Neuronal stem cell (in vitro differentiated cells): Measurements from ENCODE around the gene CARD14.

Source experiments
- DNase-seq: peaks from one replicate; pipeline ENCODE4 v3.0.0-alpha.2; 2013; ENCODE audit warnings: low spot score
- H2AFZ ChIP-seq: one replicate; pipeline ENCODE4 v1.6.1; 2013; ENCODE audit warnings: mild to moderate bottlenecking, low read length, inconsistent platforms
- H2AK5ac ChIP-seq: 2 replicates; pipeline ENCODE4 v1.6.1; 2013; ENCODE audit warnings: low read depth, mild to moderate bottlenecking, inconsistent platforms, low read length, moderate library complexity, mixed read lengths
- H2BK120ac ChIP-seq: 2 replicates; pipeline ENCODE4 v1.6.1; 2013; ENCODE audit warnings: low read depth, mild to moderate bottlenecking, inconsistent platforms, low read length, moderate library complexity, mixed read lengths
- H2BK12ac ChIP-seq: one replicate; pipeline ENCODE4 v1.6.1; 2013; ENCODE audit warnings: low read length, inconsistent platforms
- H2BK15ac ChIP-seq: 2 replicates; pipeline ENCODE4 v1.6.1; 2013; ENCODE audit warnings: mild to moderate bottlenecking, low read length, inconsistent platforms, mixed read lengths
- H2BK5ac ChIP-seq: one replicate; pipeline ENCODE4 v1.6.1; 2013; ENCODE audit warnings: inconsistent platforms, mild to moderate bottlenecking, low read length, moderate library complexity
- H3K14ac ChIP-seq: one replicate; pipeline ENCODE4 v1.6.1; 2013; ENCODE audit warnings: low read length, inconsistent platforms
- H3K18ac ChIP-seq: 2 replicates; pipeline ENCODE4 v1.6.1; 2013; ENCODE audit warnings: low read length, inconsistent platforms
- H3K23ac ChIP-seq: 2 replicates; pipeline ENCODE4 v1.6.1; 2013; ENCODE audit warnings: low read depth, mild to moderate bottlenecking, mixed read lengths, low read length, inconsistent platforms; ENCODE audit not compliant: poor library complexity
- H3K27ac ChIP-seq: replicated peaks from 3 replicates; pipeline ENCODE4 v1.5.1; 2013; ENCODE audit warnings: low read length, inconsistent platforms
- H3K27me3 ChIP-seq, 3 experiments: 2 replicates each; pipeline ENCODE4 v1.6.1; 2013; ENCODE audit warnings: low read length in 3 of 3, mild to moderate bottlenecking in 2 of 3, inconsistent platforms in 1 of 3, low read depth in 1 of 3, mixed read lengths in 1 of 3, moderate library complexity in 1 of 3; ENCODE audit not compliant: control insufficient read depth in 3 of 3, insufficient read depth in 3 of 3
- H3K36me3 ChIP-seq, 2 donors: replicated peaks in 1 of 2; 2 replicates each; pipeline ENCODE4 v1.6.1; 2013; ENCODE audit warnings: low read length in 2 of 2; ENCODE audit not compliant: control insufficient read depth in 2 of 2, insufficient read depth in 2 of 2
- H3K4ac ChIP-seq: 2 replicates; pipeline ENCODE4 v1.6.1; 2013; ENCODE audit warnings: inconsistent platforms, mild to moderate bottlenecking, low read length, moderate library complexity
- H3K4me1 ChIP-seq, 2 donors: 1 replicate in 1 of 2; 2 replicates in 1 of 2; pipeline ENCODE4 v1.6.1; 2013; ENCODE audit warnings: low read length in 2 of 2, low read depth in 1 of 2; ENCODE audit not compliant: control insufficient read depth in 2 of 2, insufficient read depth in 1 of 2
- H3K4me2 ChIP-seq: one replicate; pipeline ENCODE4 v1.6.1; 2013; ENCODE audit warnings: mild to moderate bottlenecking, low read length, inconsistent platforms; ENCODE audit not compliant: insufficient read depth, poor library complexity, severe bottlenecking
- H3K4me3 ChIP-seq, 2 donors: 2 replicates each; pipeline ENCODE4 v1.5.1; 2013; ENCODE audit warnings: low read length in 2 of 2, mild to moderate bottlenecking in 2 of 2, inconsistent platforms in 1 of 2, moderate library complexity in 1 of 2
- H3K79me1 ChIP-seq: one replicate; pipeline ENCODE4 v1.6.1; 2013; ENCODE audit warnings: low read depth, mild to moderate bottlenecking, inconsistent platforms, low read length, moderate library complexity
- H3K9ac ChIP-seq: one replicate; pipeline ENCODE4 v1.6.1; 2013; ENCODE audit warnings: mild to moderate bottlenecking, low read depth, low read length, inconsistent platforms; ENCODE audit not compliant: poor library complexity
- H3K9me3 ChIP-seq, 2 donors: replicated peaks in 1 of 2; 2 replicates each; pipeline versions ENCODE3 to v1.6.1; 2013; ENCODE audit warnings: low read length in 2 of 2, mild to moderate bottlenecking in 2 of 2, inconsistent platforms in 1 of 2, low read depth in 1 of 2, mixed read lengths in 1 of 2, moderate library complexity in 1 of 2; ENCODE audit not compliant: control insufficient read depth in 2 of 2, insufficient read depth in 1 of 2
- H4K8ac ChIP-seq: one replicate; pipeline ENCODE4 v1.6.1; 2013; ENCODE audit warnings: low read depth, mild to moderate bottlenecking, inconsistent platforms, low read length, moderate library complexity
- H4K91ac ChIP-seq: one replicate; pipeline ENCODE4 v1.6.1; 2013; ENCODE audit warnings: low read length, low read depth, mild to moderate bottlenecking, inconsistent platforms; ENCODE audit not compliant: poor library complexity
- WGBS, 2 donors: extraction: QIAGEN DNeasy Blood & Tissue Kit; methylation state at CpG; one replicate each; pipeline ENCODE4 v1.1.7; 2013; ENCODE audit warnings: missing lambda C conversion rate in 2 of 2, mixed read lengths in 1 of 2; ENCODE audit not compliant: insufficient read length in 2 of 2, insufficient replicate concordance in 1 of 2; ENCODE audit errors: extremely low coverage in 2 of 2; 5-methylcytosine and 5-hydroxymethylcytosine counted together

Gene CARD14

GRCh38 chr17:80177986-80178595 lies 8.3 kb downstream of the CARD14 start:
- H4K8ac ChIP-seq: no peak overlapping the region
- H3K18ac ChIP-seq: no peak overlapping the region
- no peaks in the 10 kb centered on the region for H3K79me1 ChIP-seq
- H3K4me2 ChIP-seq: no peak overlapping the region
- H3K4me3 ChIP-seq: no peak overlapping the region
- H3K4ac ChIP-seq: no peak overlapping the region
- no peak overlapping the region for H2BK12ac ChIP-seq
- H3K9me3 ChIP-seq: no peaks in the 10 kb centered on the region
- no peaks in the 10 kb centered on the region for H3K27me3 ChIP-seq
- no peak overlapping the region for H2BK120ac ChIP-seq
- H2AFZ ChIP-seq: peak overlapping the region; percentile 7
- H3K9ac ChIP-seq: no peak overlapping the region
- H2AK5ac ChIP-seq: peak overlapping the region; percentile 78
- H3K27ac ChIP-seq: no peak overlapping the region
- H2BK5ac ChIP-seq: no peak overlapping the region
- DNase-seq: no peak
- no peak overlapping the region for H2BK15ac ChIP-seq
- H3K14ac ChIP-seq: no peak overlapping the region
- WGBS, 2 donors: no CpG with 5 or more reads among the region's 21 CpGs
- no peak overlapping the region for H4K91ac ChIP-seq
- peaks cover 2 to 4% of the 10 kb centered on the region in 2 donors for H3K4me1 ChIP-seq
- H3K23ac ChIP-seq: no peak overlapping the region
- H3K36me3 ChIP-seq: no peaks in the 10 kb centered on the region

DNA sequence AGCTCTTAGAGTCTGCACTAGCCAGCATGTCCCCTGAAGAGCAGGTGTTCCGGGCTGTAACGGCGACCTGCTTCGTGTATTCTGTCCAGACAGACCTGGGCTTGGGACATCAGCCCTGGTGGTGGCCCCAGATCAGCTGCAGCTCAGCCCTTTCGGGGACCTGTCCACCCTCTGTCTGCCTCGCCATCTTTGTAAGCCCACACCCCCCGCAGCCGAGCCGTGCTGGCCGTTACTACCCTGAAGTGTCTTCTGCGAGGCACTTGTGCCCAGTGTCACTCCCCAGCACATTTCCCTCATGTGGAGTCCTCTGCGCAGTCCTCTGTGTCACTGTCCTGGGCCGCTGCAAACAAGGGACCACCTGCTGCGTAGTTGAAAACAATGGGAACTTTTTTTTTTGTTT lies 10.4 kb downstream of the CARD14 start:
- Histone ChIP-seq H3K27me3 (no peaks in the 10 kb centered on the region), H3K36me3 (no peaks in the 10 kb centered on the region), H3K4me1 (peaks cover 12 to 14% of the 10 kb centered on the region in 2 donors), H3K4me3 (no peak overlapping the region), H3K9me3 (no peaks in the 10 kb centered on the region), H3K27ac (no peak overlapping the region), H2AFZ (no peak overlapping the region), H3K23ac (peak overlapping the region; percentile 69), H4K8ac (no peak overlapping the region), H3K4me2 (no peak overlapping the region), H2AK5ac (peak overlapping the region; percentile 85), H3K4ac (no peak overlapping the region), H2BK5ac (no peak overlapping the region), H3K18ac (peak overlapping the region; percentile 53), H3K14ac (no peak overlapping the region), H2BK15ac (no peak overlapping the region), H2BK120ac (peak overlapping the region; percentile 64), H3K9ac (peak overlapping the region; percentile 54), H4K91ac (no peak overlapping the region), H2BK12ac (no peak overlapping the region), H3K79me1 (no peaks in the 10 kb centered on the region)
- DNase-seq: no peak
- no CpG with 5 or more reads among the region's 14 CpGs for WGBS, 2 donors

GRCh38 chr17:80181431-80181830 lies 11.6 kb downstream of the CARD14 start:
- Histone ChIP-seq H3K79me1 (no peaks in the 10 kb centered on the region), H3K18ac (peak overlapping the region; percentile 77), H3K27me3 (no peaks in the 10 kb centered on the region), H3K9me3 (no peaks in the 10 kb centered on the region), H3K14ac (peak overlapping the region; percentile 98), H3K27ac (no peak overlapping the region), H3K4me2 (no peak overlapping the region), H3K9ac (no peak overlapping the region), H2BK15ac (peak overlapping the region; percentile 52), H2AK5ac (no peak overlapping the region), H2BK5ac (no peak overlapping the region), H2AFZ (no peak overlapping the region), H3K23ac (peak overlapping the region; percentile 77), H3K4ac (no peak overlapping the region), H4K8ac (no peak overlapping the region), H2BK120ac (peak overlapping the region; percentile 73), H3K4me1 (peaks cover 10 to 12% of the 10 kb centered on the region in 2 donors), H2BK12ac (no peak overlapping the region), H3K36me3 (no peaks in the 10 kb centered on the region), H3K4me3 (no peak overlapping the region), H4K91ac (no peak overlapping the region)
- no peak for DNase-seq
- no CpG with 5 or more reads among the region's 17 CpGs for WGBS, 2 donors

- Histone ChIP-seq H3K23ac (no peak overlapping the region), H3K14ac (no peak overlapping the region), H2BK15ac (peak overlapping the region; percentile 66), H3K4ac (no peak overlapping the region), H3K9ac (no peak overlapping the region), H3K9me3 (no peaks in the 10 kb centered on the region), H3K4me1 (peaks cover 10 to 12% of the 10 kb centered on the region in 2 donors), H4K8ac (no peak overlapping the region), H3K36me3 (no peaks in the 10 kb centered on the region), H2BK120ac (no peak overlapping the region), H3K27me3 (no peaks in the 10 kb centered on the region), H3K79me1 (no peaks in the 10 kb centered on the region), H2BK12ac (peak overlapping the region; percentile 14), H3K4me2 (no peak overlapping the region), H2AFZ (no peak overlapping the region), H4K91ac (no peak overlapping the region), H3K4me3 (no peak overlapping the region), H2AK5ac (peak overlapping the region; percentile 33), H3K27ac (no peak overlapping the region), H2BK5ac (no peak overlapping the region), H3K18ac (peak overlapping the region; percentile 27)
- no peak for DNase-seq
- no CpG with 5 or more reads among the region's 30 CpGs for WGBS, 2 donors
These were observed 12.5 kb downstream of the CARD14 start for GRCh38 chr17:80182118-80182844.
